Upper lobe of right lung (tissue), 1 donor: ENCODE measurements around the gene SPIB. TPM values are rescaled to one million over a fixed set of nuclear protein-coding genes. Genes with fewer than 3 reads are reported as not detected.

Experiments used
- ATAC-seq: fragments of 200-7000 bp; cut with Tn5 transposase; one replicate; pipeline ENCODE4 v1.9.1; 2020; ENCODE audit warnings: mild to moderate bottlenecking, moderate library complexity
- DNase-seq: peaks from one replicate; pipeline ENCODE4 v3.0.0-alpha.2; 2020
- H3K27ac ChIP-seq: fragments of 200-600 bp; one replicate; pipeline ENCODE4 v1.8.0; 2022
- H3K27me3 ChIP-seq: fragments of 200-600 bp; one replicate; pipeline ENCODE4 v1.8.0; 2022; ENCODE audit warnings: mild to moderate bottlenecking
- H3K36me3 ChIP-seq: fragments of 200-600 bp; one replicate; pipeline ENCODE4 v1.8.0; 2022
- H3K4me1 ChIP-seq: fragments of 200-600 bp; one replicate; pipeline ENCODE4 v1.8.0; 2022
- H3K4me3 ChIP-seq: fragments of 200-600 bp; one replicate; pipeline ENCODE4 v1.8.0; 2022; ENCODE audit warnings: mild to moderate bottlenecking
- H3K9me3 ChIP-seq: fragments of 200-600 bp; one replicate; pipeline ENCODE4 v1.8.0; 2022
- CTCF ChIP-seq: fragments of 200-600 bp; IDR thresholded peaks from one replicate; pipeline ENCODE4 v1.8.0; 2022; ENCODE audit warnings: antibody characterized with exemption
- intact Hi-C: fragments of 100-400 bp; cut with DNase I; formaldehyde crosslinking; loops from one replicate; pipeline ENCODE4 v1.11.0; 2022
- total RNA-seq: library from RNA; stranded (reverse); fragmentation: NEBNext Ultra II Directional; extraction: Animal tissue kit (Norgen Biotek cat#: 25700); gene quantifications from one replicate; pipeline ENCODE4 v1.2.1, GENCODE V29; 2021
- donor health status: DM: no; HTN: yes; CAD: no; lungs with severe emphysema.

SPIB gene
- total RNA-seq, 1 donor from 2014 or later: 0.52 TPM

DNA sequence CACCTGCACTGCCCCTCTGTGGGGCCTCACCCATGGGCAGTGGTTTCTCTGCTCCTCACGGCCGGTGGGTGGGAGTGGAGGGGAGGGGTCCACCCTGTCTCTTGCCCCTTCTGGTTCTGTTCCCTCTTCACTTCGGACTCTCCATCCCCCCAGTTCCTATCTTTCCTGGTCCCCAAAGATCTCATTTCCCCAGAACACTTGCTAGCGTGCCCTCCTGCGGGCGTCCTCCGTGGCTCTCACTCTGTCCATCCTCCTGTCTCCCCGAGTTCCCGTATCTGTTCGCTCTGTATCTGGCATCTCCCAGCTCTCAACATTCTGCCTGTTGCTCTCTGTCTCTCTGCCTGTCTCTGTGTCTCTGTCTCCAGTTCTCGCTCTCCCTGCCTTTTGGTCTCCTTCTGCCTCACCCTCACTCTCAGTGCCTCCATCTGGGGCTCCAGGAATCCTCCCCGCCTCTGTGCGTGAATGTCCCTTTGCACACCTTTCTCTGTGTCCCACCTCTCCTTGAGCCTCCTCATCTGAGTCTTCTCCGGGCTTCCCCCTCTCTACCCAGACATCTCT, 363 bp downstream of the SPIB start:
- peaks cover 33% of the 10 kb centered on the region for H3K27me3 ChIP-seq
- H3K9me3 ChIP-seq: no peaks in the 10 kb centered on the region
- TF ChIP-seq CTCF: no peak
- DNase-seq (no peak), ATAC-seq (no peak)
- H3K36me3 ChIP-seq: no peaks in the 10 kb centered on the region
- intact Hi-C loops: loop anchor here (5.0 kb wide), 1 partner anchor 52 kb away; the partner anchor contains the start of gene NAPSA
- H3K4me1 ChIP-seq: no peaks in the 10 kb centered on the region
- H3K4me3 ChIP-seq: no peak overlapping the region
- no peak overlapping the region for H3K27ac ChIP-seq

GRCh38 chr19:50419580-50420035, 870 bp downstream of the SPIB start:
- H3K9me3 ChIP-seq: no peaks in the 10 kb centered on the region
- H3K4me3 ChIP-seq: no peak overlapping the region
- H3K27me3 ChIP-seq: peaks cover 33% of the 10 kb centered on the region
- H3K36me3 ChIP-seq: no peaks in the 10 kb centered on the region
- intact Hi-C loops: loop anchor here (5.0 kb wide), 1 partner anchor 52 kb away; the partner anchor contains the start of gene NAPSA
- no peak for DNase-seq
- TF ChIP-seq CTCF: no peak
- no peak for ATAC-seq
- H3K4me1 ChIP-seq: no peaks in the 10 kb centered on the region
- H3K27ac ChIP-seq: no peak overlapping the region

DNA sequence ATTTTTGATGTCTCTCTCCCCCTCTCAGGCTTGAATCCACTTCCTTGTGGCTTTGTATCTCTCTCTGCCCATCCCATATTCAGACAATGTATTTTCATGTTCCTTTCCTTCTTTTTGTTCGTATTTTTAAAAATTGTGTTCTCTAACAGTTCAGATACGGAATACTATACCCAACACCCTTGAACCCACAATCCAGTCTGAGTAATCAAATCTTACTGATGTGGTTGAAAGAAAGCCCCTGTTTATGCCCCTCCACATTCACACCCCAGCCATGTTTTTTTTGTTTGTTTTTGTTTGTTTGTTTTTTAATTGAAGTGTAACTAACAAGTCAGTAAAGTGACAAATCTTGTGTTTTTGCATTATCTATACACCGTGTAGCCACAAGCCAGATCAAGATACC, 1.4 kb downstream of the SPIB start:
- Histone ChIP-seq H3K36me3 (no peaks in the 10 kb centered on the region), H3K27ac (no peak overlapping the region), H3K9me3 (no peaks in the 10 kb centered on the region), H3K4me3 (no peak overlapping the region), H3K4me1 (no peaks in the 10 kb centered on the region), H3K27me3 (peaks cover 33% of the 10 kb centered on the region)
- ATAC-seq (no peak), DNase-seq (no peak)
- intact Hi-C loops: no loop called here
- no peak for TF ChIP-seq CTCF

DNA sequence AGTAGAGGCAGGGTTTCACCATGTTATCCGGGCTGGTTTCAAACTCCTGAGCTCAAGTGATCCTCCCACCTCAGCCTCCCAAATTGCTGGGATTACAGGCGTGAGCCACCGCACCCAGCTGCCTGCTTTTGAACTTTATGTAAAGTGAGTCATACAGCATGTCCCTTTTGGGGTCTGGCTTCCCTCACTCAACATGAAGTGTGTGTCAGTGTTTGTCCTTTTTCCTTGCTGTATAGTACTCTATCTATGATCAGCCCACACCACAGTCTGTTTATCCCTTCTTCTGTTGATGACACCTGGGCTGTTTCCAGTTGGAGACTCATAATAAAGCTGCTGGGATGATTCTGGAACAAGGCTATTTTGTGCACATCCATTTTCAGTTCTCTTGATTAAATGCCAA, 2.1 kb downstream of the SPIB start:
- H3K36me3 ChIP-seq: no peaks in the 10 kb centered on the region
- H3K4me1 ChIP-seq: no peaks in the 10 kb centered on the region
- no peak for TF ChIP-seq CTCF
- DNase-seq (no peak), ATAC-seq (no peak)
- intact Hi-C loops: no loop called here
- no peak overlapping the region for H3K4me3 ChIP-seq
- H3K27ac ChIP-seq: no peak overlapping the region
- peaks cover 33% of the 10 kb centered on the region for H3K27me3 ChIP-seq
- H3K9me3 ChIP-seq: no peaks in the 10 kb centered on the region

DNA sequence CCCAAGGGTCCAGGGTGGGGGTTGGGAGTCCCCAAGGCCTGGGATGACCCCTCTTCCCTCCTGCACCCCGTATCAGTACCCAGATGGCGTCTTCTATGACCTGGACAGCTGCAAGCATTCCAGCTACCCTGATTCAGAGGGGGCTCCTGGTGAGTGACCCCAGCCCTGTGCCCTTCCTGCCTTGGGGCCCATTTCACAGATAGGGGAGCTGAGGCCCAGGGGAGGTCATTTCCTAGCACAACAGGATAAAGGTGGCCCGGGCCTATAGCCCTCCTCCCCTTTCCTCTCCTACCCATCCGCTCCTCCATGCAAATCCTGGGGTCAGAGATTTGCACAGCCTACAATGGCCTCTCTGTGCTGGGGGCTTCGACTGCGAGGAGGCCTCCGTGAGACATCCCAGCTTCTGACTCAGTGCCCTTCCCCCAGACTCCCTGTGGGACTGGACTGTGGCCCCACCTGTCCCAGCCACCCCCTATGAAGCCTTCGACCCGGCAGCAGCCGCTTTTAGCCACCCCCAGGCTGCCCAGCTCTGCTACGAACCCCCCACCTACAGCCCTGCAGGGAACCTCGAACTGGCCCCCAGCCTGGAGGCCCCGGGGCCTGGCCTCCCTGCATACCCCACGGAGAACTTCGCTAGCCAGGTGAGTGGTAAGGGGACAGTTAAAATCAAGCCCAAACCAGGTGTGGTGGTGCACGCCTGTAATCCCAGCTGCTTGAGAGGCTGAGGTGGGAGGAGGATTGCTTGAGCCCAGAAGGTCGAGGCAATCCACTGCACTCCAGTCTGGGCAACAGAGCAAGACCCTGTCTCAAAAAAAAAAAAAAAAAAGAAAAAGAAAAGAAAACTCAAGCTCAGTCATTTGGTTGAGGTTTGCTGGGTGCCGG, 3.9 kb downstream of the SPIB start:
- no peak overlapping the region for H3K27ac ChIP-seq
- no peak overlapping the region for H3K4me3 ChIP-seq
- no peaks in the 10 kb centered on the region for H3K4me1 ChIP-seq
- ATAC-seq: no peak
- H3K27me3 ChIP-seq: peaks cover 32% of the 10 kb centered on the region
- TF ChIP-seq CTCF: no peak
- DNase-seq: no peak
- no peaks in the 10 kb centered on the region for H3K36me3 ChIP-seq
- no peaks in the 10 kb centered on the region for H3K9me3 ChIP-seq
- intact Hi-C loops: no loop called here
